Adrenal gland (tissue), 5 donors: ENCODE data around the gene OR51I2.

Experiments
- CTCF ChIP-seq, 6 experiments: fragments of 450-650 bp in 4 of 6; fragments of 200-600 bp in 2 of 6; sonication (generic) in 1 of 6; IDR thresholded peaks; 1 replicate in 5 of 6; 2 replicates in 1 of 6; pipeline versions ENCODE4 v1.5.1 to v1.8.0; 2016 to 2021; ENCODE audit warnings: antibody characterized with exemption in 6 of 6, mild to moderate bottlenecking in 2 of 6, moderate library complexity in 1 of 6
- POLR2A ChIP-seq, 2 donors: fragments of 450-650 bp; IDR thresholded peaks; one replicate each; pipeline ENCODE4 v1.6.1; 2017; ENCODE audit warnings: antibody characterized with exemption in 2 of 2, mild to moderate bottlenecking in 2 of 2, moderate library complexity in 1 of 2
- donor health status: DM: no; HTN: no; CAD: no.

GRCh38 chr11:5441414-5441813, 7.7 kb upstream of the OR51I2 start, which contains the start of gene OR51I1:
- TF ChIP-seq POLR2A (IDR thresholded peaks at IDR 0.05): no peak
- TF ChIP-seq CTCF (IDR thresholded peaks at IDR 0.05): no peak
